GM19395 (cell line): ENCODE results near the gene CHRNB1.

Experiments
- ATAC-seq: cut with Tn5 transposase; IDR thresholded peaks from one replicate; pipeline ENCODE4 v1.9.1; 2021; ENCODE audit warnings: mild to moderate bottlenecking, moderate library complexity; ENCODE audit not compliant: unreplicated experiment

CHRNB1 gene

GRCh38 chr17:7413346-7413985 lies 31.4 kb upstream of the CHRNB1 start:
- ATAC-seq = no peak

GRCh38 chr17:7414837-7415236 lies 30.0 kb upstream of the CHRNB1 start:
- ATAC-seq = no peak

GRCh38 chr17:7415784-7416183 lies 29.1 kb upstream of the CHRNB1 start:
- no peak for ATAC-seq

GRCh38 chr17:7416323-7416722 lies 28.5 kb upstream of the CHRNB1 start:
- ATAC-seq = no peak

- ATAC-seq = no peak
Observed at GRCh38 chr17:7417056-7417655, 27.7 kb upstream of the CHRNB1 start.

- no peak for ATAC-seq
Observed at GRCh38 chr17:7418472-7419152, 26.2 kb upstream of the CHRNB1 start.

- ATAC-seq = no peak
Observed at GRCh38 chr17:7419819-7420610, 24.8 kb upstream of the CHRNB1 start, which contains the start of gene SPEM1. Gene SPEM1, plus strand, starts transcription at chr17:7420324. Its CDS starts 61 bp downstream, at chr17:7420385.

- no peak for ATAC-seq
Observed at GRCh38 chr17:7421186-7421585, 23.7 kb upstream of the CHRNB1 start.

- ATAC-seq = no peak
Observed at GRCh38 chr17:7423679-7424078, 21.2 kb upstream of the CHRNB1 start.

- no peak for ATAC-seq
Observed at GRCh38 chr17:7425316-7425715, 19.5 kb upstream of the CHRNB1 start, which contains the start of gene SPEM2. Gene SPEM2, plus strand, starts transcription at chr17:7425616. Its CDS starts 73 bp downstream, at chr17:7425689.

- no peak for ATAC-seq
Observed at GRCh38 chr17:7425756-7426155, 19.1 kb upstream of the CHRNB1 start.

GRCh38 chr17:7426203-7426863 lies 18.5 kb upstream of the CHRNB1 start:
- ATAC-seq = no peak

GRCh38 chr17:7426896-7427489 lies 17.9 kb upstream of the CHRNB1 start:
- ATAC-seq = no peak

- ATAC-seq = no peak
Observed at GRCh38 chr17:7427549-7427948, 17.3 kb upstream of the CHRNB1 start.

- ATAC-seq = no peak
Observed at GRCh38 chr17:7428557-7428956, 16.3 kb upstream of the CHRNB1 start, which contains the start of gene SPEM3. Gene SPEM3, plus strand, starts transcription at chr17:7428857. Its CDS starts 46 bp downstream, at chr17:7428903.

GRCh38 chr17:7429722-7430121 lies 15.1 kb upstream of the CHRNB1 start:
- ATAC-seq = no peak

GRCh38 chr17:7431231-7431630 lies 13.6 kb upstream of the CHRNB1 start:
- ATAC-seq = no peak

GRCh38 chr17:7432296-7432695 lies 12.6 kb upstream of the CHRNB1 start:
- no peak for ATAC-seq

GRCh38 chr17:7435676-7436555 lies 8.9 kb upstream of the CHRNB1 start:
- ATAC-seq = peak; percentile 14
